Measurements from ENCODE around the gene RASSF3. TPM values are rescaled to one million over a fixed set of nuclear protein-coding genes. Genes with fewer than 3 reads are reported as not detected.
"Not testable (repeated sequence)": the region's sequence is repeated elsewhere in the genome, so short reads cannot be mapped to it uniquely, and the experiment has no call there.

The RASSF3 gene
- total RNA-seq, 1 donor from 2014 or later: 18.1 TPM

- Mint-ChIP-seq H3K36me3 (ENCODE audit: low read depth) (no peaks in the 10 kb centered on the region), H3K4me1 (peaks cover 19% of the 10 kb centered on the region), H3K4me3 (no peak overlapping the region), H3K9me3 (no peaks in the 10 kb centered on the region), H3K27me3 (ENCODE audit: low read depth) (no peaks in the 10 kb centered on the region), H3K27ac (ENCODE audit: unreplicated experiment) (no peak overlapping the region)
- no peak for DNase-seq (ENCODE audit: low read depth, low spot score)
- TF ChIP-seq CTCF (conservative IDR thresholded peaks at IDR 0.05): no peak
These were observed 40.5 kb downstream of the RASSF3 start for GRCh38 chr12:64650762-64651161.

GRCh38 chr12:64652346-64652745 is 42.1 kb downstream of the RASSF3 start:
- H3K9me3 Mint-ChIP-seq: no peaks in the 10 kb centered on the region
- H3K4me3 Mint-ChIP-seq: no peak overlapping the region
- H3K36me3 Mint-ChIP-seq (ENCODE audit: low read depth): no peaks in the 10 kb centered on the region
- no peaks in the 10 kb centered on the region for H3K27me3 Mint-ChIP-seq (ENCODE audit: low read depth)
- H3K27ac Mint-ChIP-seq (ENCODE audit: unreplicated experiment): no peak overlapping the region
- DNase-seq (ENCODE audit: low read depth, low spot score): no peak
- TF ChIP-seq CTCF (conservative IDR thresholded peaks at IDR 0.05): no peak
- peaks cover 19% of the 10 kb centered on the region for H3K4me1 Mint-ChIP-seq

GRCh38 chr12:64653123-64653522 is 42.8 kb downstream of the RASSF3 start:
- Mint-ChIP-seq H3K36me3 (ENCODE audit: low read depth) (no peaks in the 10 kb centered on the region), H3K9me3 (no peaks in the 10 kb centered on the region), H3K4me3 (no peak overlapping the region), H3K27me3 (ENCODE audit: low read depth) (no peaks in the 10 kb centered on the region), H3K4me1 (peaks cover 16% of the 10 kb centered on the region), H3K27ac (ENCODE audit: unreplicated experiment) (peak overlapping the region; percentile 94)
- no peak for TF ChIP-seq CTCF (conservative IDR thresholded peaks at IDR 0.05)
- DNase-seq (ENCODE audit: low read depth, low spot score): no peak

- H3K4me3 Mint-ChIP-seq; DNase-seq (ENCODE audit: low read depth, low spot score); H3K9me3 Mint-ChIP-seq; H3K27me3 Mint-ChIP-seq (ENCODE audit: low read depth); H3K36me3 Mint-ChIP-seq (ENCODE audit: low read depth); H3K27ac Mint-ChIP-seq (ENCODE audit: unreplicated experiment): not testable (repeated sequence)
- H3K4me1 Mint-ChIP-seq: peaks cover 16% of the 10 kb centered on the region
These were observed 43.6 kb downstream of the RASSF3 start for GRCh38 chr12:64653907-64654306.

- no peak overlapping the region for H3K27ac Mint-ChIP-seq (ENCODE audit: unreplicated experiment)
- no peak for TF ChIP-seq CTCF (conservative IDR thresholded peaks at IDR 0.05)
These were observed 44.8 kb downstream of the RASSF3 start for GRCh38 chr12:64655141-64655540.

GRCh38 chr12:64656429-64656828 is 46.1 kb downstream of the RASSF3 start:
- H3K4me3 Mint-ChIP-seq: no peak overlapping the region
- no peaks in the 10 kb centered on the region for H3K36me3 Mint-ChIP-seq (ENCODE audit: low read depth)
- DNase-seq (ENCODE audit: low read depth, low spot score): no peak
- no peak for TF ChIP-seq CTCF (conservative IDR thresholded peaks at IDR 0.05)
- no peak overlapping the region for H3K27ac Mint-ChIP-seq (ENCODE audit: unreplicated experiment)
- no peaks in the 10 kb centered on the region for H3K27me3 Mint-ChIP-seq (ENCODE audit: low read depth)
- H3K4me1 Mint-ChIP-seq: peaks cover 7% of the 10 kb centered on the region
- H3K9me3 Mint-ChIP-seq: no peaks in the 10 kb centered on the region

More at GRCh38 chr12:64655141-64655540, 44.8 kb downstream of the RASSF3 start:
- DNase-seq (ENCODE audit: low read depth, low spot score): no peak
- peaks cover 7% of the 10 kb centered on the region for H3K4me1 Mint-ChIP-seq
- H3K9me3 Mint-ChIP-seq: no peaks in the 10 kb centered on the region
- H3K27me3 Mint-ChIP-seq (ENCODE audit: low read depth): no peaks in the 10 kb centered on the region
- H3K36me3 Mint-ChIP-seq (ENCODE audit: low read depth): no peaks in the 10 kb centered on the region
- no peak overlapping the region for H3K4me3 Mint-ChIP-seq
